Adipocyte (in vitro differentiated cells): ENCODE data around the gene SNX13.

ENCODE experiments used
- DNase-seq: peaks from one replicate; pipeline ENCODE4 v3.0.0-alpha.2; 2015; ENCODE audit warnings: low read depth
- H3K27me3 ChIP-seq: replicated peaks from 2 replicates; pipeline ENCODE4 v1.7.0; 2013; ENCODE audit warnings: mild to moderate bottlenecking, low read length, moderate library complexity; ENCODE audit not compliant: control insufficient read depth, insufficient read depth
- H3K36me3 ChIP-seq: 2 replicates; pipeline ENCODE4 v1.7.0; 2013; ENCODE audit warnings: low read length, mild to moderate bottlenecking, moderate library complexity; ENCODE audit not compliant: control insufficient read depth, insufficient read depth, severe bottlenecking
- H3K4me1 ChIP-seq: 2 replicates; pipeline ENCODE4 v1.7.0; 2013; ENCODE audit warnings: mild to moderate bottlenecking, low read length, moderate library complexity; ENCODE audit not compliant: control insufficient read depth, insufficient read depth
- H3K4me3 ChIP-seq: 2 replicates; pipeline ENCODE4 v1.7.0; 2013; ENCODE audit warnings: mild to moderate bottlenecking, low read length, moderate library complexity
- H3K9ac ChIP-seq: 2 replicates; pipeline ENCODE4 v1.7.0; 2013; ENCODE audit warnings: mild to moderate bottlenecking, low read length, moderate library complexity
- H3K9me3 ChIP-seq: 2 replicates; pipeline ENCODE4 v1.7.0; 2013; ENCODE audit warnings: mild to moderate bottlenecking, low read length, moderate library complexity; ENCODE audit not compliant: control insufficient read depth

The SNX13 gene

DNA sequence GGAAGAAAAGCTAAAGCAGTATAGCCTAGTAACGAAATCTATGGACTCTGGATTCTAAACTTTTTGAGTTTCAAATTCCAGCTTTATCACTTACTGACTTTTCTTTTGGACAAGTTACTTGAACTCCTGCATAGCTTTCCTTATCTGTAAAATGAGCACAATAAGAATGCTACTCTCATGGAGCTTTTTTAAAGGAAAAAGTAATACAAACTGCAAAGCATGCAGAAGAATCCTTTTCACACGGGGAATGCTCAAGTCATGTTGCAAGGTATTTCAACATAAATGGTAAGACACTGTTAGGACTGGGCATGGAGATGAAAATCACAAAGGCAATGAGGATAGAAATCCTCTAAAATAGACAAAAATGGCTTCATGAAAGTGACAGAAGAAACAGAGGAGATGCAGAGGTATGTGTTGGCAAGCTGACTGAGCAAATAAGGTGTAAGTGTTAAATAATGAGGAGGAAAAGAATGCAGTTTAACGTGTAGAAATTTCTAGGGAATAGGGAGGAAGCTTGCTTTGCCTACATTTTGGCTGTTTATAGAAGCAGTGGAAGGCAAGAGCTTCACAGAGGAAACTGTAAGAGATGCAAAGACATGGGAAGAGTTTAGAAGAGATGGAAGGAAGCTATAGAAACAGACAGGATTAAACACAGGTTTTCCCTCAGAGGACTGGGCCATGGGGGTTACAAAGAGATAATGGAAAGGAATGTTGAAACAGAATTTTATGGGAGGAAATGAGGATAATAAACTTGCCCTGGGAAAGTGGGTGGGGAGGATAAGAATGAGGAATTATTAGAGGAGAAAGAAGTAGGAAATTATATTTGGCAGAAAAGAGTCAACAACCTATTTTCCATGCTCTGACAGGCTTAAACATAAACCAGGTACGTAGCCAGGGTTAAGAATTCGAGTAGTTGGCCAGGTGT lies 28.8 kb upstream of the SNX13 start:
- H3K4me1 ChIP-seq, result peaks cover 1% of the 10 kb centered on the region

DNA sequence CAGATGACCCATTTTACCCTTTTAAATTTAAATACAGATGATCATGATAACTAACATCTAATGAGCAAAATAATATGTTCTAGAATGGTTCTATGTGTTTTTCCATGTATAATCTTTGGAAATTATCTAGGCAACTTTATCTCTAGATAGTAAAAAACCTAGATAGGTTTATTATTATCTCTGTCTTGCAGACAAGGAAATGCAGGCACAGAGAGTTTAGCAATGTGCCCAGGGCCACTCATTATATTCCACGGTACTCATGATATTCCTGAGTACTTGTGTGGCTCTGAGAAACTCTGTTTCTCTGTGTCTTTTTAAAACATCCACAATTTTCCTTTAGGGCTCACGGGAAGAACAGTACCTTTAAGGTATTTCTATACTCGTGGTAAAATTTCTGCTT lies 26.4 kb upstream of the SNX13 start:
- H3K36me3 ChIP-seq, result no peaks in the 10 kb centered on the region
- no peak overlapping the region for H3K4me3 ChIP-seq
- no peak for DNase-seq
- H3K4me1 ChIP-seq, result peaks cover 14% of the 10 kb centered on the region
- no peaks in the 10 kb centered on the region for H3K27me3 ChIP-seq
- no peak overlapping the region for H3K9ac ChIP-seq
- H3K9me3 ChIP-seq, result peaks cover 3% of the 10 kb centered on the region

More for the DNA sequence above, 28.8 kb upstream of the SNX13 start:
- Histone ChIP-seq H3K9ac (no peak overlapping the region), H3K4me3 (no peak overlapping the region), H3K9me3 (peaks cover 3% of the 10 kb centered on the region), H3K27me3 (no peaks in the 10 kb centered on the region), H3K36me3 (no peaks in the 10 kb centered on the region)
- DNase-seq, result peak; percentile 39

DNA sequence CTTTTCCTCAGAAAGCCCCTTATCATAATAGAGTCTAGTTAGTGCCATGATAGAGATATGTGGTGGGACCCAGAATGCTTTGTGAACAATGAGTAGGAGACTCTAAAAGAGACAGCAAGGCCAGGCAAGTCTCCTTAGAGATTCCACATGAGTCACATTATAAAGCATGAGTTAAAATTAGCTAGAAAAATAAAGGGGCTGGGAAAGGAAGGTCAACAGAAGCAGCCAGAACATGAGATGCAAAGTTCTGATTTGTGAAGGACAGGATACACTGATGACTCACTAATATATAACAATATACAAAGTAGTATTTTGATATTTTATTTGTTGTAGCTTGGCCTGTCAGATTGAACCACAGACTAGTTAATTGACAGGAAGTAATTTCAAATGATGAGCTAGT lies 25.3 kb upstream of the SNX13 start:
- DNase-seq, result peak; percentile 38
- H3K4me3 ChIP-seq, result no peak overlapping the region
- H3K36me3 ChIP-seq, result no peaks in the 10 kb centered on the region
- H3K9ac ChIP-seq, result no peak overlapping the region
- H3K27me3 ChIP-seq, result no peaks in the 10 kb centered on the region
- peaks cover 3% of the 10 kb centered on the region for H3K9me3 ChIP-seq
- peaks cover 14% of the 10 kb centered on the region for H3K4me1 ChIP-seq

DNA sequence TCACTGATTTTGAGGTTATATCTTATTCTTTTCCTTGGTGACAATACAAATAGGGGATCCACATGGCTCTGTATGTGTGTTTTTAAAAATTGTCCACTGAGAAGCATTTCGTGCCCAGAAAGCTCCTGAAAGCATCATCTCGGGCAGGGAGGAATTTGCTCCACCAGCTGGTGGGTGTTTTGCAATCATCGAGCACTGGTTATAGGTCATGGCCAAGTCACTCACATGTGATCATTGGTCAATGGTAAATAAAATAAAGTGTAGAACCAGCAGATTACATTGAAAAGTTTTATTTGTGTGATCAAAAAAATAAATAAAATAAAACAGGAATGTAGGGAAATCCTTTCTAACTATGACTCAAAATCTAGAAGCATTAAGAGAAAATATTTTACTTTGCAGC lies 23.0 kb upstream of the SNX13 start:
- peaks cover 3% of the 10 kb centered on the region for H3K9me3 ChIP-seq
- H3K4me3 ChIP-seq, result no peak overlapping the region
- no peaks in the 10 kb centered on the region for H3K27me3 ChIP-seq
- peaks cover 18% of the 10 kb centered on the region for H3K4me1 ChIP-seq
- no peaks in the 10 kb centered on the region for H3K36me3 ChIP-seq
- DNase-seq, result peak; percentile 78
- no peak overlapping the region for H3K9ac ChIP-seq

DNA sequence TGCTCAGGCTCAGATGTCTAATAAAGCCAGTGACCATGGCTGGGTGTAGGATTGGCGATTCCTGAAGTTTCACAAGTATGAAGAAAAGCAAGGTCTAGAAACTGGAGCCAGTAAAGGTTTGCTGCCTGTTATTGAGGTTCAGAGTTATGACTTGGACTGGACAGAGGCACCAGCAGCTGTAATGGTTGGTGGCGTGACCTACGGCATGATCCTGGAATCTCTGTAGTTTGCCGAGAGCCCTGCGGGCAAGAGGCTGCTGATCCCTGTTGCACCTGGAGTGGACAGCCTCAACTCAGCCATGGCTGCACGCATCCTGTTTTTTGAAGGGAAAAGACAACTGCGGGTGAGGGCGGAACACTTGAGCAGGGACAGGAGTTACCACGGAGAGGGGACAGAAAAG lies 22.4 kb upstream of the SNX13 start:
- H3K27me3 ChIP-seq, result no peaks in the 10 kb centered on the region
- no peaks in the 10 kb centered on the region for H3K36me3 ChIP-seq
- peaks cover 3% of the 10 kb centered on the region for H3K9me3 ChIP-seq
- DNase-seq, result no peak
- H3K9ac ChIP-seq, result no peak overlapping the region
- H3K4me1 ChIP-seq, result peaks cover 18% of the 10 kb centered on the region
- H3K4me3 ChIP-seq, result no peak overlapping the region

DNA sequence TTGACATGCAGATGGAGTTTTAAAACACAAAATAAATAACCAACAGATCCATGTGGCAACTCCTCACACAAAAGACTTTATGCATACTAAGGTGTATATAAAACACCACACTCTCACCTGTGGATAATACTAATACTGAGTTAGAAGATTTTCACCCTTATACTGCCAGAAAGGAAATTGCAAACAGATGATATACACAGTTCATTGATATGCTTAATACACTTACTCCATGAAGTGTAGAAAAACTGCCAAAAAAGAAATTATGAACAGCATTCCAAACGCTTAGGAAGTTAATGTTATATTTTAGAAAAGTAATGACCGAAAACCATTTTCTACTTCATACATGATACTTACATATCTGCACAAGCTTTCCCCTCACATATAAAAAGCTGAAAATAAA lies 17.6 kb upstream of the SNX13 start:
- Histone ChIP-seq H3K4me3 (no peak overlapping the region), H3K36me3 (no peaks in the 10 kb centered on the region), H3K27me3 (no peaks in the 10 kb centered on the region), H3K9ac (no peak overlapping the region), H3K9me3 (peaks cover 3% of the 10 kb centered on the region), H3K4me1 (peaks cover 5% of the 10 kb centered on the region)
- DNase-seq, result no peak

DNA sequence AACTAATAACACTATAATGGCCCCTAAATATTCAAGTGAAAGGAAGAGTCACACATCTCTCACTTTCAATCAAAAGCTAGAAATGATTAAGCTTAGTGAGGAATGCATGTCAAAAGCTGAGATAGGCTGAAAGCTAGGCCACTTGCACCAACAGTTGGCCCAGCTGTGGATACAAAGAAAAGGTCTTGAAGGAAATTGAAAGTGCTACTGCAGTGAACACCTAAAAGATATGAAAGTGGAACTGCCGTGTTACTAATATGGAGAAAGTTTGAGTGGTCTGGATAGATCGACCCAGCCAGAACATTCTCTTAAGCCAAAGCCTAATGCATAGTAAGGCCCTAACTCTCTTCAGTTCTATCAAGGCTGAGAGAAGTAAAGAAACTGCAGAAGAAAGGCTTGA lies 12.1 kb upstream of the SNX13 start:
- Histone ChIP-seq H3K9ac (no peak overlapping the region), H3K36me3 (no peaks in the 10 kb centered on the region), H3K4me1 (peaks cover 14% of the 10 kb centered on the region), H3K9me3 (peaks cover 5% of the 10 kb centered on the region), H3K4me3 (no peak overlapping the region), H3K27me3 (no peaks in the 10 kb centered on the region)
- DNase-seq, result no peak

GRCh38 chr7:17951742-17952254 lies 11.5 kb upstream of the SNX13 start:
- Histone ChIP-seq H3K9me3 (peaks cover 5% of the 10 kb centered on the region), H3K9ac (no peak overlapping the region), H3K4me1 (peaks cover 17% of the 10 kb centered on the region), H3K27me3 (no peaks in the 10 kb centered on the region), H3K36me3 (no peaks in the 10 kb centered on the region), H3K4me3 (no peak overlapping the region)
- DNase-seq, result no peak

DNA sequence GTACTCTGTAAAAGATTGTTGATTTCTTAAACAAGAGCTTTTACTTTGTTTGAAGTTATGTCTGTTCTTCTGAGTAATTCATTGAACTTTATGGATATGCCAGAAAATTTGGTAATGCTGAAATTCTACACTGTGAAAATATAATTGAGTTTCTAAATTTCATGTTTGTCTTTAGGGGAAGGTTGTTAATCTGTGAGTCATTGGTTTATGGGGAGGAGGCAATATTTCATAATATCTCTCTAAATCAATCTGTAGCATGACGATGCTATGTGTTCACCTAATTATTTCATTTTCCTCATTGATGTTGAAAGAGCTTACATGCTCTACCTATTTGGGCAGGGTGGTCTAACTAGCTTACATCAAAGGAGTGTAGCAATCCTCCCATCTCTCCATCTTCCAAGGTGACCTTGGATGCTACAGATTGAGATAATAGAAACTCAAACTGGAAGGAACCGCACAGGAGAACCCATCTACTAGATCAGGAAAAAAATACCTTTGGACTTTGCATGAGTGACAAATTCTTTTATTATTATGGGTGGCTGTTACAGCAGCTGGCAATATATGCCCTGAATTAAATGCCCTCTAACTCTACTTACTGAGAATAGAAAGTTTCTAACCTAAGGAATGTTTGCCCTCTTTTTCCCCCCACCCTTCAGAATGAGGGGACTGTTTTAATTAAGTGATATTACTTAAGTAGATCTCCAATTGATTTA lies 8.4 kb upstream of the SNX13 start:
- H3K27me3 ChIP-seq, result no peaks in the 10 kb centered on the region
- H3K4me1 ChIP-seq, result peaks cover 17% of the 10 kb centered on the region
- H3K9me3 ChIP-seq, result peaks cover 5% of the 10 kb centered on the region
- DNase-seq, result peak; percentile 75
- no peaks in the 10 kb centered on the region for H3K36me3 ChIP-seq
- no peak overlapping the region for H3K9ac ChIP-seq
- no peak overlapping the region for H3K4me3 ChIP-seq

- H3K4me1 ChIP-seq, result peaks cover 17% of the 10 kb centered on the region
- DNase-seq, result peak; percentile 22
- no peaks in the 10 kb centered on the region for H3K36me3 ChIP-seq
- no peak overlapping the region for H3K4me3 ChIP-seq
- H3K9me3 ChIP-seq, result no peaks in the 10 kb centered on the region
- H3K9ac ChIP-seq, result no peak overlapping the region
- H3K27me3 ChIP-seq, result no peaks in the 10 kb centered on the region
These were observed 7.3 kb upstream of the SNX13 start for GRCh38 chr7:17947620-17948019.

DNA sequence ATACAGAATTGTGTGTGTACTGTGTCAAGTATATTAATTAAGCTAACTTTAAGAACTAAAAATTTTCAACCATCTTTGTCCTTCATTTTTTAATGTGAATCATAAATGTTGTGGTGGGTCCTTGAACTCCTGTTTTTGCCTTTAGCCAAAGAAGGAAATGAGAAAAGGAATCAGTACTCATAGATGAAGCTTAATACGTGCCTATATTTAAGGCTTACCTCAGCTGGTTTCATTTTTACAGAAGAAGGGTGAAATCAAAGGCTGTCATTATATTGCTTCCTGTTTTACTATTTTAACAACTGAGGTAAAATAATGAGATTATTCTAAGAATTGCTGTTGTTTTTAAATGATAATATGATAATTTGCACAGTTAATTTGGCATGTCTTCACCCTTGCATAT lies 6.3 kb upstream of the SNX13 start:
- no peak for DNase-seq
- no peak overlapping the region for H3K4me3 ChIP-seq
- no peak overlapping the region for H3K9ac ChIP-seq
- no peaks in the 10 kb centered on the region for H3K36me3 ChIP-seq
- H3K4me1 ChIP-seq, result peaks cover 17% of the 10 kb centered on the region
- H3K27me3 ChIP-seq, result no peaks in the 10 kb centered on the region
- H3K9me3 ChIP-seq, result no peaks in the 10 kb centered on the region
